GM23248 (cell line): ENCODE data around the gene GALNT18. TPM values are rescaled to one million over a fixed set of nuclear protein-coding genes. Genes with fewer than 3 reads are reported as not detected.

Source experiments
- DNase-seq: peaks from one replicate; pipeline ENCODE4 v3.0.0-alpha.2; 2015
- H2AFZ ChIP-seq: fragments of 200-600 bp; sonication (generic); 2 replicates; pipeline ENCODE4 v1.6.1; 2016; ENCODE audit warnings: antibody characterized with exemption
- H3F3A ChIP-seq: fragments of 200-600 bp; sonication (generic); 2 replicates; pipeline ENCODE4 v1.6.1; 2016; ENCODE audit warnings: mild to moderate bottlenecking, antibody characterized with exemption, mixed run types; ENCODE audit not compliant: insufficient read depth
- H3K27ac ChIP-seq: fragments of 200-600 bp; sonication (generic); 2 replicates; pipeline ENCODE4 v1.5.1; 2016; ENCODE audit warnings: mild to moderate bottlenecking
- H3K27me3 ChIP-seq: fragments of 200-600 bp; sonication (generic); replicated peaks from 2 replicates; pipeline ENCODE4 v1.6.1; 2016; ENCODE audit warnings: mild to moderate bottlenecking; ENCODE audit not compliant: insufficient read depth
- H3K36me3 ChIP-seq: fragments of 200-600 bp; sonication (generic); 2 replicates; pipeline ENCODE4 v1.6.1; 2016; ENCODE audit warnings: low read depth, mild to moderate bottlenecking
- H3K4me1 ChIP-seq: fragments of 200-600 bp; sonication (generic); 2 replicates; pipeline ENCODE4 v1.6.1; 2016; ENCODE audit warnings: mild to moderate bottlenecking; ENCODE audit not compliant: insufficient read depth
- H3K4me2 ChIP-seq: fragments of 200-600 bp; sonication (generic); one replicate; pipeline ENCODE4 v1.6.1; 2016; ENCODE audit warnings: mild to moderate bottlenecking; ENCODE audit not compliant: unreplicated experiment
- H3K4me3 ChIP-seq: fragments of 200-600 bp; sonication (generic); 2 replicates; pipeline ENCODE4 v1.5.1; 2016; ENCODE audit warnings: mild to moderate bottlenecking
- H3K79me2 ChIP-seq: fragments of 200-600 bp; sonication (generic); 2 replicates; pipeline ENCODE4 v1.6.1; 2016; ENCODE audit warnings: mild to moderate bottlenecking; ENCODE audit not compliant: insufficient read depth
- H3K9ac ChIP-seq: fragments of 200-600 bp; sonication (generic); 2 replicates; pipeline ENCODE4 v1.6.1; 2016; ENCODE audit warnings: mild to moderate bottlenecking
- H3K9me2 ChIP-seq: fragments of 200-600 bp; sonication (generic); 2 replicates; pipeline ENCODE4 v1.6.1; 2016; ENCODE audit warnings: mixed run types, mild to moderate bottlenecking, moderate library complexity; ENCODE audit not compliant: insufficient read depth
- H3K9me3 ChIP-seq: fragments of 200-600 bp; sonication (generic); one replicate; pipeline ENCODE4 v1.6.1; 2017; ENCODE audit warnings: low read depth
- H4K20me1 ChIP-seq: fragments of 200-600 bp; sonication (generic); 2 replicates; pipeline ENCODE4 v1.6.0; 2016; ENCODE audit not compliant: insufficient read depth
- EZH2 ChIP-seq: fragments of 200-600 bp; sonication (generic); IDR thresholded peaks from 2 replicates; pipeline ENCODE4 v1.6.1; 2018; ENCODE audit warnings: antibody characterized with exemption, mild to moderate bottlenecking; ENCODE audit not compliant: insufficient read depth, poor library complexity, severe bottlenecking
- EZH2phosphoT487 ChIP-seq: fragments of 200-600 bp; sonication (generic); IDR thresholded peaks from 2 replicates; pipeline ENCODE4 v1.6.1; 2018; ENCODE audit warnings: antibody characterized with exemption, moderate library complexity, mild to moderate bottlenecking, low read depth; ENCODE audit not compliant: insufficient read depth
- WGBS, 2 experiments: methylation state at CpG; one replicate each; pipeline ENCODE4 v1.1.6; 2015 to 2017; ENCODE audit warnings: low lambda C conversion rate in 2 of 2, low coverage in 1 of 2; ENCODE audit errors: missing lambda C conversion rate in 2 of 2; 5-methylcytosine and 5-hydroxymethylcytosine counted together
- in situ Hi-C: fragments of 300-500 bp; cut with MboI; formaldehyde crosslinking; loops from 2 replicates; pipeline ENCODE4 v1.15.0; 2020
- polyA plus RNA-seq: library from polyadenylated mRNA; unstranded; fragments of >200 nt; fragmentation: Nextera tagmentation; extraction: Ambion mirVana; gene quantifications from 2 replicates; pipeline ENCODE4 v1.2.1, GENCODE V29; 2016
- total RNA-seq: library from RNA; depleted of rRNA; stranded (reverse); fragments of >200 nt; shearing (Covaris generic); gene quantifications from 2 replicates; pipeline ENCODE4 v1.2.3, GENCODE V29; 2014

The GALNT18 gene
- total and polyA plus RNA-seq, 2 experiments from 2014 or later: 4.1 to 5.6 TPM

DNA sequence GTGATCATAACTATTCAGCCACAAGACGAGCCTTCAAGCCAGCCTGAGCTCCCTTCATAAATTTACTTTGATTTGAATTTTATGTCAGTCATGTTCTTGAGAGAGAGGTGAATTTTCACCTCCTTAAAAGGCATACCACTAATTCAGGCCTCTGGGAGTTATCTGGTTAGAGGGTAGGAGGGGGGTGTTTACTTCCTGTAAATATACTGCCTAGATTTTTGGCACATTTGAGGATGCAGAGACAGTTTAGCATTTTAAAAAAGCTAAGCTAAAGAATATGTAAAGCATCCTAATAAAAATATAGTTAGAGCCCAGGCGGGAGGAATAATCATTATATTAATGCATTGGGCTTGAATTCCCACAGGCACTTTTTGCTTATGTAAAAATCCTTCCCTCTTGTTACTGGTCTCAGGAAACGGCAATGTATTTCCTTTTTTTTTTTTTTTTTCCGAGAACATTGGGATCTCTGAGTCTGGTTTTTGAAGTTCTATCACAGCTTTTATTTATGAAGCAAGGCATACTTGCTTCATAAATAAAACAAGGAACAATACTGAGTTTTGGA lies 385.2 kb downstream of the GALNT18 start:
- H3F3A ChIP-seq: no peaks in the 10 kb centered on the region
- TF ChIP-seq EZH2 (no peak), EZH2phosphoT487 (no peak)
- H3K79me2 ChIP-seq: no peaks in the 10 kb centered on the region
- H3K27ac ChIP-seq: no peak overlapping the region
- in situ Hi-C loops: no loop called here
- H3K9me3 ChIP-seq: no peaks in the 10 kb centered on the region
- no peak overlapping the region for H2AFZ ChIP-seq
- no peaks in the 10 kb centered on the region for H4K20me1 ChIP-seq
- no peak overlapping the region for H3K4me2 ChIP-seq
- no peaks in the 10 kb centered on the region for H3K4me1 ChIP-seq
- no peak overlapping the region for H3K9ac ChIP-seq
- no peak overlapping the region for H3K4me3 ChIP-seq
- peaks cover 15% of the 10 kb centered on the region; the same call in 1 of the 2 replicates for H3K27me3 ChIP-seq
- no peaks in the 10 kb centered on the region for H3K36me3 ChIP-seq
- 51 to 59% methylated on average over 4 of the region's 4 CpGs for WGBS, 2 experiments
- no peaks in the 10 kb centered on the region for H3K9me2 ChIP-seq
- no peak for DNase-seq

DNA sequence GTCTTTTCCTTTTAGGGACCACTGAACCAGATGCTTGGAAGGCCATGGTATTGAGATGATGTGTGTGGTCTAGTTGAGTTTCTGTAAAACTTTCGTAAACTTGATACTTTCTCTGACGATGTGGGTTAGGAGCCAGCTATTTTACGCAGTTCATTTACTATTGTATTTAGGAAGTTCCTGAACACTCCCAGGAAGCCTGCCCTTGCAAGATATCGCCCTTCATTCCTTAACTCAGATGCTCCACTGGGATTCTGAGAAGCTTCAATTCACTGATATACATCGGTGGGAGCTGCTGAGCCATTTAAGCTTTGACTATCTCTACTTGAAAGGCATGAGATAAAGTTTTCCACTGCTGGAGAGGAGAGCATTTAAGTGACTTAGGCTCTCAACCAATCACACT lies 390.0 kb downstream of the GALNT18 start:
- H2AFZ ChIP-seq: no peak overlapping the region
- no peaks in the 10 kb centered on the region for H3K79me2 ChIP-seq
- peaks cover 24% of the 10 kb centered on the region; the same call in 1 of the 2 replicates for H3K27me3 ChIP-seq
- H3K4me3 ChIP-seq: no peak overlapping the region
- H3K9me3 ChIP-seq: no peaks in the 10 kb centered on the region
- WGBS, 2 experiments: 56 to 57% methylated on average over 5 of the region's 5 CpGs
- TF ChIP-seq EZH2phosphoT487 (no peak), EZH2 (no peak)
- no peaks in the 10 kb centered on the region for H3K9me2 ChIP-seq
- no peak for DNase-seq
- no peaks in the 10 kb centered on the region for H3F3A ChIP-seq
- no peaks in the 10 kb centered on the region for H4K20me1 ChIP-seq
- in situ Hi-C loops: no loop called here
- H3K36me3 ChIP-seq: no peaks in the 10 kb centered on the region
- no peak overlapping the region for H3K27ac ChIP-seq
- no peaks in the 10 kb centered on the region for H3K4me1 ChIP-seq
- H3K9ac ChIP-seq: no peak overlapping the region
- H3K4me2 ChIP-seq: no peak overlapping the region

DNA sequence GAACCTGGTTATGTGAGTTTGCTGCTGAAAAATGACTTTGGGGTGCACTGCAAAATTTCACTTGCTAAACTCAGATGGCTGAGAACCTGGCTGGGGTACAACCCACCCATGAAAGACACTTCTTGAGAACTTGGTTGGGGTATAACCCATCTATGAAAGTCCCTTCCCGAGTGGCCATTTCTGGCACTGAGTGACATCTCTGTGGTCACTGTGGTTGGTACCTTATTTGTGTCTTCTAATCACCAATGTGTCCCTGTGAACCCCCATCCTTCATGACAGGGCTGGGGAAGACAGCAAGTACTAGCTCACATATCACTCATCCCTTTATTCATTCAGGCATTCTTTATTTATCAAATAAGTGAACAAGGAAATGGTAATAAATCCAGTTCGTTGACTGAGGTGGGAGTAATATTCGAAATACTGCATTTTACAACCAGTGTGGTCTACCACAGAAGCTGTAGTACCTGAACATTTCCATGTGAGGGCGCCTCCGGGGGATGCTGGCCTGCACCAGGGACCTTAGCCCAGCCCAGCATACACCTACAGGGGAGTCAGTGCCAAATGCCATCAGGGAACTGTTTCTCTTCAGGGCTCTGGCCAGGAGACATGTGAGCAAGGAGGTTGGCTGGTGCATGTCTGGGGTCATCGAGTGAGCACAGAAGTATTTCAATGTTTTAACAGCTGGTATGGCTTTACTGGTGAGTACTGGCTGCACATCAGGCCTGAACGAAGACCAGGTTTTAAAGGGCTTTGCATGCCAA lies 390.8 kb downstream of the GALNT18 start:
- no peaks in the 10 kb centered on the region for H3K79me2 ChIP-seq
- H2AFZ ChIP-seq: no peak overlapping the region
- no peak overlapping the region for H3K4me2 ChIP-seq
- peaks cover 25% of the 10 kb centered on the region for H3K27me3 ChIP-seq
- no peak for TF ChIP-seq EZH2phosphoT487
- no peak for TF ChIP-seq EZH2
- H3K27ac ChIP-seq: no peak overlapping the region
- H3K4me1 ChIP-seq: no peaks in the 10 kb centered on the region
- H3K4me3 ChIP-seq: no peak overlapping the region
- no peaks in the 10 kb centered on the region for H3K9me3 ChIP-seq
- no peaks in the 10 kb centered on the region for H3K9me2 ChIP-seq
- in situ Hi-C loops: no loop called here
- no peaks in the 10 kb centered on the region for H4K20me1 ChIP-seq
- peak; percentile 13 for DNase-seq
- 2 to 4% methylated on average over 7 of the region's 7 CpGs for WGBS, 2 experiments
- no peak overlapping the region for H3K9ac ChIP-seq
- H3F3A ChIP-seq: no peaks in the 10 kb centered on the region
- no peaks in the 10 kb centered on the region for H3K36me3 ChIP-seq

DNA sequence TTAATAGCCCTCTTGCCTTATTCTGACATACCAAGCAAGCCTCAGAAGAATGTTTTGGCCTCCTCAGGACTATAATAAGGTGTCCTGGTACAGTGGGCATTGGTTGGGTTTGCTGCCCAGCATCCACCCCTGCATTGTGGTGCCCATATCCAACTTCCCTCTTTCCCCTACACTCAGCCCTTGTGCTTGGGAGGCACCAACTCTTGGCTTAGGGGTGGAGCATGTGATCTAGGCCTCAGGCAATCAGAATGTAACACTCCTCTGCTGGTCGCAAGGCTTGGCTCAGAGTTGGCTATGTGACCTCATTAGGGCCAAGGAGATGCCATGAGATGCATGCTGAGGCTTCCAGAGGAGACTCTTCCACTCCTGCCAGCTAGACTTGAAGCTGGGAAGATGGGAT lies 391.7 kb downstream of the GALNT18 start:
- H2AFZ ChIP-seq: no peak overlapping the region
- H3K4me2 ChIP-seq: no peak overlapping the region
- H3K9me3 ChIP-seq: no peaks in the 10 kb centered on the region
- H3F3A ChIP-seq: no peaks in the 10 kb centered on the region
- in situ Hi-C loops: no loop called here
- no peak overlapping the region for H3K9ac ChIP-seq
- WGBS, 2 experiments: 6 to 10% methylated on average over 1 of the region's 1 CpG
- TF ChIP-seq EZH2phosphoT487 (no peak), EZH2 (no peak)
- no peaks in the 10 kb centered on the region for H3K4me1 ChIP-seq
- no peaks in the 10 kb centered on the region for H3K36me3 ChIP-seq
- no peak overlapping the region for H3K27ac ChIP-seq
- no peaks in the 10 kb centered on the region for H4K20me1 ChIP-seq
- peaks cover 29% of the 10 kb centered on the region for H3K27me3 ChIP-seq
- H3K79me2 ChIP-seq: no peaks in the 10 kb centered on the region
- DNase-seq: no peak
- H3K9me2 ChIP-seq: no peaks in the 10 kb centered on the region
- H3K4me3 ChIP-seq: no peak overlapping the region
